Endodermal cell (in vitro differentiated cells): ENCODE measurements around the gene MAZ. TPM values are rescaled to one million over a fixed set of nuclear protein-coding genes. Genes with fewer than 3 reads are reported as not detected.
"Not testable (repeated sequence)": the region's sequence is repeated elsewhere in the genome, so short reads cannot be mapped to it uniquely, and the experiment has no call there.

Experiments used
- DNase-seq: peaks from one replicate; pipeline ENCODE4 v3.0.0-alpha.2; 2017
- H3K27ac ChIP-seq: 2 replicates; pipeline ENCODE4 v1.5.1; 2013; ENCODE audit warnings: mild to moderate bottlenecking, low read depth, low read length, moderate library complexity
- H3K27me3 ChIP-seq: 2 replicates; pipeline ENCODE4 v1.6.1; 2013; ENCODE audit warnings: mild to moderate bottlenecking, low read length, moderate library complexity; ENCODE audit not compliant: insufficient read depth, control insufficient read depth, poor library complexity, severe bottlenecking
- H3K36me3 ChIP-seq: 2 replicates; pipeline ENCODE4 v1.7.0; 2013; ENCODE audit warnings: mild to moderate bottlenecking, low read length, moderate library complexity; ENCODE audit not compliant: control insufficient read depth, insufficient read depth
- H3K4me1 ChIP-seq: one replicate; pipeline ENCODE4 v1.7.0; 2013; ENCODE audit warnings: low read length; ENCODE audit not compliant: control insufficient read depth, insufficient read depth
- H3K4me3 ChIP-seq: 2 replicates; pipeline ENCODE4 v1.5.1; 2013; ENCODE audit warnings: mild to moderate bottlenecking, low read length, moderate library complexity
- H3K9ac ChIP-seq: 2 replicates; pipeline ENCODE4 v1.6.1; 2013; ENCODE audit warnings: mild to moderate bottlenecking, low read length, moderate library complexity; ENCODE audit not compliant: poor library complexity, severe bottlenecking; ENCODE audit errors: extremely low read depth
- H3K9me3 ChIP-seq: 2 replicates; pipeline ENCODE4 v1.6.1; 2013; ENCODE audit warnings: mild to moderate bottlenecking, low read length, moderate library complexity; ENCODE audit not compliant: control insufficient read depth
- H3K27ac Mint-ChIP-seq: 2 replicates; pipeline ENCODE4 v1.8.0; 2020; ENCODE audit warnings: mixed read lengths
- H3K27me3 Mint-ChIP-seq: 2 replicates; pipeline ENCODE4 v1.8.0; 2021; ENCODE audit warnings: mild to moderate bottlenecking, mixed read lengths; ENCODE audit not compliant: insufficient read depth
- H3K36me3 Mint-ChIP-seq: 2 replicates; pipeline ENCODE4 v1.8.0; 2020; ENCODE audit warnings: low read depth, mixed read lengths
- H3K4me1 Mint-ChIP-seq: 2 replicates; pipeline ENCODE4 v1.8.0; 2020; ENCODE audit warnings: mixed read lengths
- H3K4me3 Mint-ChIP-seq: 2 replicates; pipeline ENCODE4 v1.8.0; 2020; ENCODE audit warnings: mild to moderate bottlenecking, moderate library complexity, mixed read lengths
- H3K9me3 Mint-ChIP-seq: 2 replicates; pipeline ENCODE4 v1.8.0; 2020; ENCODE audit warnings: mild to moderate bottlenecking, mixed read lengths
- WGBS, 2 experiments: methylation state at CpG; one replicate each; pipeline versions ENCODE4 v1.1.5 to v1.1.7; 2013; ENCODE audit warnings: missing lambda C conversion rate in 2 of 2, mixed read lengths in 1 of 2; ENCODE audit not compliant: insufficient coverage in 1 of 2, insufficient read length in 1 of 2; 5-methylcytosine and 5-hydroxymethylcytosine counted together
- total RNA-seq, 2 donors: library from RNA; stranded (reverse); fragmentation: NEBNext Ultra II Directional in 1 of 2; extraction: Animal tissue kit (Norgen Biotek cat#: 25700) in 1 of 2; gene quantifications; 2 replicates in 1 of 2; 3 replicates in 1 of 2; pipeline ENCODE4 v1.2.1, GENCODE V29; 2021
- TF ChIP-seq, protein P1 (sequence below): fragments of 200-600 bp; sonication (generic); conservative IDR thresholded peaks from 2 replicates; pipeline ENCODE4 v1.5.0; 2021; ENCODE audit warnings: antibody characterized with exemption, mild to moderate bottlenecking

MAZ gene
- total RNA-seq, 2 donors from 2014 or later, result 320 to 325 TPM

DNA sequence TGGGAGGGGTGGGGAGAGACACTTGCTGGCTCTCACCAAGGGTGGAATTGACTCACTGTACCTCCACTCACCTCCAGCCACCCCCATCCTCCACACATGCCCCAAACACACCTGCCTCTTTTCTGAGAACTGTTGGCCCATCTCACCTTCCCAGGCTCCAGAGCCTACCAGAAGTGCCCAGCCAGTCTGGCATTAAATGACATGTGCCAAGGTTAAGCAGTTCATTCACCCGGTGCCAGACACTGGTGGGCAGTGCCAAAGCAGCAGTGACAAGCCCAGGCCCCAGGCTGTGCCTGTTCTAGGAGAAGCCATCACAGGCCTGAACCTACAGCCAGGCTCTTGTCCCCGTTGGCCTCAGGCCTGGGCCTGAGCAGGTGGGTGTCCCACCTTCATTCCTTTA is 25.2 kb downstream of the MAZ start:
- H3K9me3 Mint-ChIP-seq, result no peaks in the 10 kb centered on the region
- H3K4me1 Mint-ChIP-seq, result no peaks in the 10 kb centered on the region
- no peaks in the 10 kb centered on the region for H3K27me3 Mint-ChIP-seq
- H3K9ac ChIP-seq, result no peak overlapping the region
- WGBS, 2 experiments, result 98% methylated on average over 2 of the region's 2 CpGs; no CpG with 5 or more reads in 1 of the 2 experiments
- no peak overlapping the region for H3K4me3 Mint-ChIP-seq
- H3K4me1 ChIP-seq, result no peaks in the 10 kb centered on the region
- H3K4me3 ChIP-seq, result no peak overlapping the region
- H3K27ac Mint-ChIP-seq, result no peak overlapping the region
- DNase-seq, result no peak
- no peak overlapping the region for H3K27ac ChIP-seq
- TF ChIP-seq, protein P1, sequence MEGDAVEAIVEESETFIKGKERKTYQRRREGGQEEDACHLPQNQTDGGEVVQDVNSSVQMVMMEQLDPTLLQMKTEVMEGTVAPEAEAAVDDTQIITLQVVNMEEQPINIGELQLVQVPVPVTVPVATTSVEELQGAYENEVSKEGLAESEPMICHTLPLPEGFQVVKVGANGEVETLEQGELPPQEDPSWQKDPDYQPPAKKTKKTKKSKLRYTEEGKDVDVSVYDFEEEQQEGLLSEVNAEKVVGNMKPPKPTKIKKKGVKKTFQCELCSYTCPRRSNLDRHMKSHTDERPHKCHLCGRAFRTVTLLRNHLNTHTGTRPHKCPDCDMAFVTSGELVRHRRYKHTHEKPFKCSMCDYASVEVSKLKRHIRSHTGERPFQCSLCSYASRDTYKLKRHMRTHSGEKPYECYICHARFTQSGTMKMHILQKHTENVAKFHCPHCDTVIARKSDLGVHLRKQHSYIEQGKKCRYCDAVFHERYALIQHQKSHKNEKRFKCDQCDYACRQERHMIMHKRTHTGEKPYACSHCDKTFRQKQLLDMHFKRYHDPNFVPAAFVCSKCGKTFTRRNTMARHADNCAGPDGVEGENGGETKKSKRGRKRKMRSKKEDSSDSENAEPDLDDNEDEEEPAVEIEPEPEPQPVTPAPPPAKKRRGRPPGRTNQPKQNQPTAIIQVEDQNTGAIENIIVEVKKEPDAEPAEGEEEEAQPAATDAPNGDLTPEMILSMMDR, result no peak
- no peaks in the 10 kb centered on the region for H3K9me3 ChIP-seq
- H3K36me3 ChIP-seq, result no peaks in the 10 kb centered on the region
- no peaks in the 10 kb centered on the region for H3K27me3 ChIP-seq
- no peaks in the 10 kb centered on the region for H3K36me3 Mint-ChIP-seq

DNA sequence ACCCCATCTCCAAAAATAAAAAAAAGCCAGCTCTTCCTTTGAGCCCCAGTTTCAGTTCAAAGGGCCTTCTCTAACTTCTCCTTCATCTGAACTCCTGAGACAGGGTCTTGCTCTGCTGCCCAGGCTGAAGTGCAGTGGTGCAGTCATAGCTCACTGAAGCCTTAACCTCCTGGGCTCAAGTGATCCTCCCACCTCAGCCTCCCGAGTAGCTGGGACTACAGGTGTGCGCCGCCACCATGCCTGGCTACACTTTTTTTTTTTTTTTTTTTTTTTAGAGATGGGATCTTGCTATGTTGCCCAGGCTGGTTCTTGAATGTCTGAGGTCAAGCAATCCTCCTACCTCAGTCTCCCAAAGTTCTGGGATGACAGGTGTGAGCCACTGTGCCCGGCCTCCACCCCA is 26.9 kb downstream of the MAZ start:
- 83 to 97% methylated on average over 1 to 3 of the region's 4 CpGs for WGBS, 2 experiments
- H3K9ac ChIP-seq, H3K4me1 Mint-ChIP-seq, H3K9me3 ChIP-seq, H3K9me3 Mint-ChIP-seq, H3K27ac ChIP-seq, DNase-seq, H3K27me3 Mint-ChIP-seq, H3K27ac Mint-ChIP-seq, H3K27me3 ChIP-seq, H3K4me3 ChIP-seq, H3K4me1 ChIP-seq, H3K36me3 Mint-ChIP-seq, H3K4me3 Mint-ChIP-seq, H3K36me3 ChIP-seq: not testable (repeated sequence)

GRCh38 chr16:29834079-29834478 is 27.8 kb downstream of the MAZ start:
- TF ChIP-seq, protein P1, result no peak
- Mint-ChIP-seq H3K36me3 (no peaks in the 10 kb centered on the region), H3K27ac (no peak overlapping the region), H3K9me3 (no peaks in the 10 kb centered on the region), H3K27me3 (no peaks in the 10 kb centered on the region), H3K4me1 (no peaks in the 10 kb centered on the region), H3K4me3 (no peak overlapping the region)
- DNase-seq, result no peak
- Histone ChIP-seq H3K4me1 (no peaks in the 10 kb centered on the region), H3K9ac (no peak overlapping the region), H3K36me3 (no peaks in the 10 kb centered on the region), H3K4me3 (no peak overlapping the region), H3K27me3 (no peaks in the 10 kb centered on the region), H3K9me3 (no peaks in the 10 kb centered on the region), H3K27ac (no peak overlapping the region)
- WGBS, 2 experiments, result 91 to 96% methylated on average over 4 to 5 of the region's 5 CpGs

GRCh38 chr16:29835926-29836325 is 29.6 kb downstream of the MAZ start:
- Mint-ChIP-seq H3K9me3 (no peaks in the 10 kb centered on the region), H3K4me1 (no peaks in the 10 kb centered on the region), H3K27ac (no peak overlapping the region), H3K27me3 (no peaks in the 10 kb centered on the region), H3K4me3 (no peak overlapping the region), H3K36me3 (no peaks in the 10 kb centered on the region)
- no peaks in the 10 kb centered on the region for H3K9me3 ChIP-seq
- no peak overlapping the region for H3K9ac ChIP-seq
- no peaks in the 10 kb centered on the region for H3K36me3 ChIP-seq
- DNase-seq, result no peak
- no peaks in the 10 kb centered on the region for H3K27me3 ChIP-seq
- H3K4me3 ChIP-seq, result no peak overlapping the region
- no peaks in the 10 kb centered on the region for H3K4me1 ChIP-seq
- H3K27ac ChIP-seq, result no peak overlapping the region
- 85 to 94% methylated on average over 7 of the region's 7 CpGs for WGBS, 2 experiments
- TF ChIP-seq, protein P1, result no peak
